SK-N-SH treated with all-trans-retinoic acid at 6 μM for 48 hours (cell line): ENCODE data around the gene STAB2.

Experiments used
- BACH2 ChIP-seq: fragments of 250-450 bp; sonication (Bioruptor Pico); IDR thresholded peaks from 2 replicates; pipeline ENCODE4 v1.9.0; 2021; ENCODE audit warnings: mild to moderate bottlenecking, borderline replicate concordance
- TCF4 ChIP-seq: fragments of 250-450 bp; sonication (Bioruptor Pico); IDR thresholded peaks from 2 replicates; pipeline ENCODE4 v1.8.0; 2021; ENCODE audit warnings: mild to moderate bottlenecking, moderate library complexity, borderline replicate concordance
- ZFP3 ChIP-seq: fragments of 250-450 bp; sonication (Bioruptor Pico); IDR thresholded peaks from 2 replicates; pipeline ENCODE4 v1.5.0; 2020; ENCODE audit warnings: mild to moderate bottlenecking, moderate library complexity
- ZFP30 ChIP-seq: fragments of 450-650 bp; formaldehyde crosslinking; IDR thresholded peaks from 2 replicates; pipeline ENCODE4 v1.5.0; 2022; ENCODE audit warnings: mild to moderate bottlenecking, moderate library complexity
- ZNF565 ChIP-seq: fragments of 450-650 bp; formaldehyde crosslinking; conservative IDR thresholded peaks from 2 replicates; pipeline ENCODE4 v1.5.0; 2020; ENCODE audit warnings: low read depth, mild to moderate bottlenecking, moderate library complexity
- TF ChIP-seq, protein P1 (sequence below): fragments of 250-450 bp; sonication (Bioruptor Pico); IDR thresholded peaks from 2 replicates; pipeline ENCODE4 v1.8.0; 2020; ENCODE audit warnings: mild to moderate bottlenecking, moderate library complexity, borderline replicate concordance
- TF ChIP-seq, protein P2 (sequence below): fragments of 250-450 bp; sonication (Bioruptor Pico); IDR thresholded peaks from 2 replicates; pipeline ENCODE4 v1.5.1; 2020; ENCODE audit warnings: low read depth, mild to moderate bottlenecking, moderate library complexity

DNA sequence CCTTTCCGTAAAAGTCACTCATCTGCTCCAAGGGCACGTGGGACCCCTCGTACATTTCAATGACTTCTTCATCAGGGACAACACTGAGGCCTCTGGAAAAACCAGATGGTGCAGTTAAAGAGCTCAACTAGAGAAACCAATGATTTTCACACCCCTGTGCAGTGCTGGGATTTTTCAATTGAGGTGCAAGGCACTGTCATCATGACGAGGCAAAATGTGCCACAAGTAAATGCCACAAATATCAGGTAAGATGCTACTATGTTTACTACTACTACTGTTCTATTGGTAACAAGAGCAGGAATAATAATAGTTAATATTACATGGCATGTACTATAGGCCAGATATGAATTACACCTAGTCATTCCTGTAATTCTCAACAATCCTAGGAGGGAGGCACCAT is 211.5 kb downstream of the STAB2 start:
- TF ChIP-seq ZFP30 (CRISPR knock-in tag): no peak
- TF ChIP-seq, protein P1, sequence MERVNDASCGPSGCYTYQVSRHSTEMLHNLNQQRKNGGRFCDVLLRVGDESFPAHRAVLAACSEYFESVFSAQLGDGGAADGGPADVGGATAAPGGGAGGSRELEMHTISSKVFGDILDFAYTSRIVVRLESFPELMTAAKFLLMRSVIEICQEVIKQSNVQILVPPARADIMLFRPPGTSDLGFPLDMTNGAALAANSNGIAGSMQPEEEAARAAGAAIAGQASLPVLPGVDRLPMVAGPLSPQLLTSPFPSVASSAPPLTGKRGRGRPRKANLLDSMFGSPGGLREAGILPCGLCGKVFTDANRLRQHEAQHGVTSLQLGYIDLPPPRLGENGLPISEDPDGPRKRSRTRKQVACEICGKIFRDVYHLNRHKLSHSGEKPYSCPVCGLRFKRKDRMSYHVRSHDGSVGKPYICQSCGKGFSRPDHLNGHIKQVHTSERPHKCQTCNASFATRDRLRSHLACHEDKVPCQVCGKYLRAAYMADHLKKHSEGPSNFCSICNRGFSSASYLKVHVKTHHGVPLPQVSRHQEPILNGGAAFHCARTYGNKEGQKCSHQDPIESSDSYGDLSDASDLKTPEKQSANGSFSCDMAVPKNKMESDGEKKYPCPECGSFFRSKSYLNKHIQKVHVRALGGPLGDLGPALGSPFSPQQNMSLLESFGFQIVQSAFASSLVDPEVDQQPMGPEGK: no peak
- TF ChIP-seq ZFP3 (CRISPR knock-in tag): no peak
- TF ChIP-seq BACH2: no peak
- TF ChIP-seq, protein P2, sequence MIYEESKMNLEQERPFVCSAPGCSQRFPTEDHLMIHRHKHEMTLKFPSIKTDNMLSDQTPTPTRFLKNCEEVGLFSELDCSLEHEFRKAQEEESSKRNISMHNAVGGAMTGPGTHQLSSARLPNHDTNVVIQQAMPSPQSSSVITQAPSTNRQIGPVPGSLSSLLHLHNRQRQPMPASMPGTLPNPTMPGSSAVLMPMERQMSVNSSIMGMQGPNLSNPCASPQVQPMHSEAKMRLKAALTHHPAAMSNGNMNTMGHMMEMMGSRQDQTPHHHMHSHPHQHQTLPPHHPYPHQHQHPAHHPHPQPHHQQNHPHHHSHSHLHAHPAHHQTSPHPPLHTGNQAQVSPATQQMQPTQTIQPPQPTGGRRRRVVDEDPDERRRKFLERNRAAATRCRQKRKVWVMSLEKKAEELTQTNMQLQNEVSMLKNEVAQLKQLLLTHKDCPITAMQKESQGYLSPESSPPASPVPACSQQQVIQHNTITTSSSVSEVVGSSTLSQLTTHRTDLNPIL (CRISPR knock-in tag): no peak
- TF ChIP-seq ZNF565: no peak
- TF ChIP-seq TCF4 (CRISPR knock-in tag): no peak
